Osteoblast (primary cell): ENCODE results near the gene LY6G6D. TPM values are rescaled to one million over a fixed set of nuclear protein-coding genes. Genes with fewer than 3 reads are reported as not detected.

Experiments used
- DNase-seq: peaks from one replicate; pipeline ENCODE4 v3.0.0; 2011; ENCODE audit warnings: low spot score, mixed read lengths; ENCODE audit not compliant: insufficient read length; ENCODE audit errors: missing footprints
- H2AFZ ChIP-seq: 2 replicates; pipeline ENCODE4 v1.6.0; 2011; ENCODE audit warnings: mild to moderate bottlenecking, low read length
- H3K27ac ChIP-seq: 2 replicates; pipeline ENCODE4 v1.5.1; 2011; ENCODE audit warnings: mild to moderate bottlenecking, low read depth, low read length, moderate library complexity
- H3K27me3 ChIP-seq: 2 replicates; pipeline ENCODE4 v1.6.0; 2012; ENCODE audit warnings: mild to moderate bottlenecking, control low read depth, inconsistent platforms, low read length, moderate library complexity; ENCODE audit not compliant: insufficient read depth
- H3K36me3 ChIP-seq: 2 replicates; pipeline ENCODE4 v1.5.1; 2011; ENCODE audit warnings: mild to moderate bottlenecking, low read length, control low read depth, moderate library complexity; ENCODE audit not compliant: insufficient read depth
- H3K4me1 ChIP-seq: 2 replicates; pipeline ENCODE4 v1.5.1; 2011; ENCODE audit warnings: mild to moderate bottlenecking, low read length, control low read depth, moderate library complexity; ENCODE audit not compliant: insufficient read depth
- H3K4me2 ChIP-seq: 2 replicates; pipeline ENCODE4 v1.6.0; 2011; ENCODE audit warnings: mild to moderate bottlenecking, low read length; ENCODE audit not compliant: insufficient read depth
- H3K4me3 ChIP-seq: fragments of 200-600 bp; sonication (generic); 3 replicates; pipeline ENCODE4 v1.5.1; 2012; ENCODE audit warnings: mild to moderate bottlenecking, low read length, inconsistent platforms; ENCODE audit not compliant: insufficient read depth
- H3K79me2 ChIP-seq: 2 replicates; pipeline ENCODE4 v1.6.0; 2012; ENCODE audit warnings: mild to moderate bottlenecking, low read length, control low read depth, inconsistent platforms; ENCODE audit not compliant: insufficient read depth
- H3K9me3 ChIP-seq: 2 replicates; pipeline ENCODE4 v1.5.1; 2011; ENCODE audit warnings: low read depth, low read length, control low read depth
- H4K20me1 ChIP-seq: 2 replicates; pipeline ENCODE4 v1.6.0; 2012; ENCODE audit warnings: mild to moderate bottlenecking, low read length, control low read depth; ENCODE audit not compliant: insufficient read depth
- CTCF ChIP-seq: IDR thresholded peaks from 2 replicates; pipeline ENCODE4 v1.5.1; 2011; ENCODE audit warnings: mild to moderate bottlenecking, low read depth, low read length, moderate library complexity; ENCODE audit errors: extremely low read depth
- total RNA-seq: library from RNA; depleted of rRNA; stranded (reverse); fragments of >200 nt; gene quantifications from 2 replicates; pipeline ENCODE4 v1.2.3, GENCODE V29; 2012

LY6G6D gene
- total RNA-seq, 1 donor, result not detected

GRCh38 chr6:31690231-31691077, 24.7 kb upstream of the LY6G6D start:
- Histone ChIP-seq H4K20me1 (peaks cover 5% of the 10 kb centered on the region), H3K4me1 (no peaks in the 10 kb centered on the region), H3K36me3 (peaks cover 78% of the 10 kb centered on the region)

GRCh38 chr6:31691078-31691463, 24.1 kb upstream of the LY6G6D start:
- H2AFZ ChIP-seq, result no peak overlapping the region
- peaks cover 5% of the 10 kb centered on the region for H4K20me1 ChIP-seq
- no peak overlapping the region for H3K27ac ChIP-seq
- no peaks in the 10 kb centered on the region for H3K79me2 ChIP-seq
- H3K36me3 ChIP-seq, result peaks cover 76% of the 10 kb centered on the region
- H3K4me3 ChIP-seq, result no peak overlapping the region
- TF ChIP-seq CTCF, result no peak
- no peaks in the 10 kb centered on the region for H3K9me3 ChIP-seq
- no peaks in the 10 kb centered on the region for H3K27me3 ChIP-seq
- H3K4me2 ChIP-seq, result no peak overlapping the region
- DNase-seq, result no peak
- H3K4me1 ChIP-seq, result no peaks in the 10 kb centered on the region

More at GRCh38 chr6:31690231-31691077, 24.7 kb upstream of the LY6G6D start:
- TF ChIP-seq CTCF, result no peak
- H3K27ac ChIP-seq, result no peak overlapping the region
- no peak overlapping the region for H3K4me2 ChIP-seq
- H3K4me3 ChIP-seq, result no peak overlapping the region
- DNase-seq, result no peak
- no peaks in the 10 kb centered on the region for H3K79me2 ChIP-seq
- no peak overlapping the region for H2AFZ ChIP-seq
- no peaks in the 10 kb centered on the region for H3K27me3 ChIP-seq
- no peaks in the 10 kb centered on the region for H3K9me3 ChIP-seq

- peaks cover 5% of the 10 kb centered on the region for H4K20me1 ChIP-seq
These were observed 23.5 kb upstream of the LY6G6D start for GRCh38 chr6:31691564-31692108.

More at GRCh38 chr6:31691564-31692108, 23.5 kb upstream of the LY6G6D start:
- H3K27me3 ChIP-seq, result no peaks in the 10 kb centered on the region
- H2AFZ ChIP-seq, result no peak overlapping the region
- TF ChIP-seq CTCF, result no peak
- H3K4me3 ChIP-seq, result no peak overlapping the region
- H3K4me2 ChIP-seq, result no peak overlapping the region
- no peaks in the 10 kb centered on the region for H3K4me1 ChIP-seq
- H3K36me3 ChIP-seq, result peaks cover 74% of the 10 kb centered on the region
- no peak for DNase-seq
- no peaks in the 10 kb centered on the region for H3K9me3 ChIP-seq
- H3K79me2 ChIP-seq, result no peaks in the 10 kb centered on the region
- no peak overlapping the region for H3K27ac ChIP-seq
